ENCODE measurements around the gene SVIL.

SVIL gene

GRCh38 chr10:29533696-29534285, 101.0 kb downstream of the SVIL start:
- Histone ChIP-seq H3K36me3 (ENCODE audit: insufficient read depth, low read length) (peaks cover 11% of the 10 kb centered on the region; the same call in 1 of the 2 replicates), H3K27me3 (ENCODE audit: insufficient read depth, low read length) (no peaks in the 10 kb centered on the region), H2AFZ (ENCODE audit: low read length, unreplicated experiment) (no peak overlapping the region), H3K79me2 (ENCODE audit: control insufficient read depth, insufficient read depth, low read length, unreplicated experiment) (no peaks in the 10 kb centered on the region), H3K4me1 (ENCODE audit: control insufficient read depth, insufficient read depth, low read length, unreplicated experiment) (peaks cover 19% of the 10 kb centered on the region), H3K4me3 (ENCODE audit: low read depth, low read length) (no peak overlapping the region), H3K27ac (ENCODE audit: low read depth, low read length) (no peak overlapping the region)

GRCh38 chr10:29533046-29533445, 101.7 kb downstream of the SVIL start:
- Histone ChIP-seq H3K79me2 (ENCODE audit: control insufficient read depth, insufficient read depth, low read length, unreplicated experiment) (no peaks in the 10 kb centered on the region), H3K4me1 (ENCODE audit: control insufficient read depth, insufficient read depth, low read length, unreplicated experiment) (peaks cover 19% of the 10 kb centered on the region), H3K36me3 (ENCODE audit: insufficient read depth, low read length) (peaks cover 15% of the 10 kb centered on the region; the same call in 1 of the 2 replicates), H3K4me3 (ENCODE audit: low read depth, low read length) (no peak overlapping the region), H3K27me3 (ENCODE audit: insufficient read depth, low read length) (no peaks in the 10 kb centered on the region), H2AFZ (ENCODE audit: low read length, unreplicated experiment) (no peak overlapping the region), H3K27ac (ENCODE audit: low read depth, low read length) (no peak overlapping the region)

GRCh38 chr10:29532256-29532878, 102.4 kb downstream of the SVIL start:
- peaks cover 19% of the 10 kb centered on the region for H3K4me1 ChIP-seq (ENCODE audit: control insufficient read depth, insufficient read depth, low read length, unreplicated experiment)
- no peaks in the 10 kb centered on the region for H3K27me3 ChIP-seq (ENCODE audit: insufficient read depth, low read length)
- H2AFZ ChIP-seq (ENCODE audit: low read length, unreplicated experiment): no peak overlapping the region
- H3K27ac ChIP-seq (ENCODE audit: low read depth, low read length): no peak overlapping the region
- H3K79me2 ChIP-seq (ENCODE audit: control insufficient read depth, insufficient read depth, low read length, unreplicated experiment): no peaks in the 10 kb centered on the region
- no peak overlapping the region for H3K4me3 ChIP-seq (ENCODE audit: low read depth, low read length)
- peaks cover 15% of the 10 kb centered on the region; the same call in 1 of the 2 replicates for H3K36me3 ChIP-seq (ENCODE audit: insufficient read depth, low read length)

- no peak overlapping the region for H2AFZ ChIP-seq (ENCODE audit: low read length, unreplicated experiment)
- no peak overlapping the region for H3K27ac ChIP-seq (ENCODE audit: low read depth, low read length)
- no peaks in the 10 kb centered on the region for H3K79me2 ChIP-seq (ENCODE audit: control insufficient read depth, insufficient read depth, low read length, unreplicated experiment)
- no peak overlapping the region for H3K4me3 ChIP-seq (ENCODE audit: low read depth, low read length)
- no peaks in the 10 kb centered on the region for H3K27me3 ChIP-seq (ENCODE audit: insufficient read depth, low read length)
- peaks cover 7% of the 10 kb centered on the region for H3K4me1 ChIP-seq (ENCODE audit: control insufficient read depth, insufficient read depth, low read length, unreplicated experiment)
- peaks cover 15% of the 10 kb centered on the region; the same call in 1 of the 2 replicates for H3K36me3 ChIP-seq (ENCODE audit: insufficient read depth, low read length)
Observed at GRCh38 chr10:29530112-29530976, 104.4 kb downstream of the SVIL start.

GRCh38 chr10:29529146-29529545, 105.6 kb downstream of the SVIL start:
- H3K27ac ChIP-seq (ENCODE audit: low read depth, low read length): no peak overlapping the region
- no peak overlapping the region for H2AFZ ChIP-seq (ENCODE audit: low read length, unreplicated experiment)
- no peaks in the 10 kb centered on the region for H3K4me1 ChIP-seq (ENCODE audit: control insufficient read depth, insufficient read depth, low read length, unreplicated experiment)
- no peak overlapping the region for H3K4me3 ChIP-seq (ENCODE audit: low read depth, low read length)
- H3K79me2 ChIP-seq (ENCODE audit: control insufficient read depth, insufficient read depth, low read length, unreplicated experiment): no peaks in the 10 kb centered on the region
- no peaks in the 10 kb centered on the region for H3K27me3 ChIP-seq (ENCODE audit: insufficient read depth, low read length)
- peaks cover 19% of the 10 kb centered on the region; the same call in 1 of the 2 replicates for H3K36me3 ChIP-seq (ENCODE audit: insufficient read depth, low read length)

- Histone ChIP-seq H2AFZ (ENCODE audit: low read length, unreplicated experiment) (no peak overlapping the region), H3K4me1 (ENCODE audit: control insufficient read depth, insufficient read depth, low read length, unreplicated experiment) (no peaks in the 10 kb centered on the region), H3K36me3 (ENCODE audit: insufficient read depth, low read length) (peaks cover 24% of the 10 kb centered on the region), H3K4me3 (ENCODE audit: low read depth, low read length) (no peak overlapping the region), H3K27me3 (ENCODE audit: insufficient read depth, low read length) (no peaks in the 10 kb centered on the region), H3K27ac (ENCODE audit: low read depth, low read length) (no peak overlapping the region), H3K79me2 (ENCODE audit: control insufficient read depth, insufficient read depth, low read length, unreplicated experiment) (no peaks in the 10 kb centered on the region)
Observed at GRCh38 chr10:29525762-29526161, 109.0 kb downstream of the SVIL start.

- Histone ChIP-seq H3K27me3 (ENCODE audit: insufficient read depth, low read length) (no peaks in the 10 kb centered on the region), H3K4me1 (ENCODE audit: control insufficient read depth, insufficient read depth, low read length, unreplicated experiment) (no peaks in the 10 kb centered on the region), H3K27ac (ENCODE audit: low read depth, low read length) (no peak overlapping the region), H3K79me2 (ENCODE audit: control insufficient read depth, insufficient read depth, low read length, unreplicated experiment) (no peaks in the 10 kb centered on the region), H3K36me3 (ENCODE audit: insufficient read depth, low read length) (peaks cover 28% of the 10 kb centered on the region), H3K4me3 (ENCODE audit: low read depth, low read length) (no peak overlapping the region), H2AFZ (ENCODE audit: low read length, unreplicated experiment) (no peak overlapping the region)
Observed at GRCh38 chr10:29524720-29525119, 110.1 kb downstream of the SVIL start.

- Histone ChIP-seq H2AFZ (ENCODE audit: low read length, unreplicated experiment) (no peak overlapping the region), H3K79me2 (ENCODE audit: control insufficient read depth, insufficient read depth, low read length, unreplicated experiment) (no peaks in the 10 kb centered on the region), H3K4me3 (ENCODE audit: low read depth, low read length) (no peak overlapping the region), H3K4me1 (ENCODE audit: control insufficient read depth, insufficient read depth, low read length, unreplicated experiment) (no peaks in the 10 kb centered on the region), H3K27ac (ENCODE audit: low read depth, low read length) (no peak overlapping the region), H3K27me3 (ENCODE audit: insufficient read depth, low read length) (no peaks in the 10 kb centered on the region), H3K36me3 (ENCODE audit: insufficient read depth, low read length) (peaks cover 24% of the 10 kb centered on the region)
Observed at GRCh38 chr10:29524294-29524693, 110.5 kb downstream of the SVIL start.

GRCh38 chr10:29522918-29523317, 111.9 kb downstream of the SVIL start:
- Histone ChIP-seq H2AFZ (ENCODE audit: low read length, unreplicated experiment) (no peak overlapping the region), H3K79me2 (ENCODE audit: control insufficient read depth, insufficient read depth, low read length, unreplicated experiment) (no peaks in the 10 kb centered on the region), H3K36me3 (ENCODE audit: insufficient read depth, low read length) (peaks cover 19% of the 10 kb centered on the region), H3K27ac (ENCODE audit: low read depth, low read length) (no peak overlapping the region), H3K27me3 (ENCODE audit: insufficient read depth, low read length) (no peaks in the 10 kb centered on the region), H3K4me3 (ENCODE audit: low read depth, low read length) (no peak overlapping the region), H3K4me1 (ENCODE audit: control insufficient read depth, insufficient read depth, low read length, unreplicated experiment) (no peaks in the 10 kb centered on the region)

GRCh38 chr10:29522061-29522855, 112.5 kb downstream of the SVIL start:
- Histone ChIP-seq H3K4me1 (ENCODE audit: control insufficient read depth, insufficient read depth, low read length, unreplicated experiment) (no peaks in the 10 kb centered on the region), H3K79me2 (ENCODE audit: control insufficient read depth, insufficient read depth, low read length, unreplicated experiment) (no peaks in the 10 kb centered on the region), H3K27me3 (ENCODE audit: insufficient read depth, low read length) (no peaks in the 10 kb centered on the region), H3K27ac (ENCODE audit: low read depth, low read length) (no peak overlapping the region), H2AFZ (ENCODE audit: low read length, unreplicated experiment) (no peak overlapping the region), H3K36me3 (ENCODE audit: insufficient read depth, low read length) (peaks cover 19% of the 10 kb centered on the region), H3K4me3 (ENCODE audit: low read depth, low read length) (no peak overlapping the region)

All from ACC112 (cell line).